RWPE2 (cell line): Measurements from ENCODE around the gene EFCAB14.
"Not testable (repeated sequence)": the region's sequence is repeated elsewhere in the genome, so short reads cannot be mapped to it uniquely, and the experiment has no call there.

Experiments
- ATAC-seq: fragments of 200-7000 bp; cut with Tn5 transposase; 3 replicates; pipeline ENCODE4 v1.9.1; 2021; ENCODE audit warnings: low read depth
- DNase-seq: peaks from one replicate; pipeline ENCODE4 v3.0.0-alpha.2; 2020; ENCODE audit warnings: low spot score
- H3K27ac ChIP-seq: fragments of 450-650 bp; 2 replicates; pipeline ENCODE4 v1.5.1; 2017; ENCODE audit warnings: mild to moderate bottlenecking; ENCODE audit not compliant: poor library complexity, severe bottlenecking
- H3K27me3 ChIP-seq: fragments of 250-450 bp; sonication (Bioruptor Pico); 2 replicates; pipeline ENCODE4 v1.5.1; 2021; ENCODE audit warnings: mild to moderate bottlenecking, moderate library complexity; ENCODE audit not compliant: insufficient read depth, poor library complexity, severe bottlenecking
- H3K36me3 ChIP-seq: fragments of 250-450 bp; sonication (Bioruptor Pico); 2 replicates; pipeline ENCODE4 v1.5.1; 2020; ENCODE audit warnings: low read depth, mild to moderate bottlenecking, moderate library complexity
- H3K4me1 ChIP-seq: fragments of 250-450 bp; sonication (Bioruptor Pico); 2 replicates; pipeline ENCODE4 v1.5.1; 2021; ENCODE audit warnings: mild to moderate bottlenecking, moderate library complexity; ENCODE audit not compliant: insufficient read depth, poor library complexity, severe bottlenecking
- H3K4me3 ChIP-seq: fragments of 250-450 bp; sonication (Bioruptor Pico); 2 replicates; pipeline ENCODE4 v1.5.1; 2021; ENCODE audit warnings: mild to moderate bottlenecking, moderate library complexity; ENCODE audit not compliant: severe bottlenecking
- H3K9me3 ChIP-seq: fragments of 250-450 bp; sonication (Bioruptor Pico); 2 replicates; pipeline ENCODE4 v1.5.1; 2021; ENCODE audit warnings: mild to moderate bottlenecking, moderate library complexity; ENCODE audit not compliant: severe bottlenecking
- CTCF ChIP-seq: fragments of 450-650 bp; IDR thresholded peaks from one replicate; pipeline ENCODE4 v1.5.1; 2017; ENCODE audit warnings: mild to moderate bottlenecking, moderate library complexity; ENCODE audit not compliant: poor library complexity, severe bottlenecking

Gene EFCAB14

GRCh38 chr1:46667782-46668760 is 50.8 kb downstream of the EFCAB14 start, which contains the start of gene ATPAF1:
ATPAF1 (minus strand) TSS chr1:46668364; CDS start chr1:46668322, 42 bp downstream.
- no peaks in the 10 kb centered on the region for H3K27me3 ChIP-seq
- ATAC-seq: peak; percentile 80
- peak within 1 kb of the TSS; percentile 19 for H3K27ac ChIP-seq

GRCh38 chr1:46665983-46666382 is 52.9 kb downstream of the EFCAB14 start:
- no peak for ATAC-seq
- no peaks in the 10 kb centered on the region for H3K9me3 ChIP-seq
- TF ChIP-seq CTCF: no peak

More at GRCh38 chr1:46667782-46668760, 50.8 kb downstream of the EFCAB14 start, which contains the start of gene ATPAF1:
- peak; percentile 56 for DNase-seq
- peaks cover 5% of the 10 kb centered on the region for H3K4me1 ChIP-seq
- H3K9me3 ChIP-seq: no peaks in the 10 kb centered on the region
- TF ChIP-seq CTCF: peak; percentile 25
- H3K36me3 ChIP-seq: peaks cover 23% of the 10 kb centered on the region
- peak within 1 kb of the TSS; percentile 96 for H3K4me3 ChIP-seq

GRCh38 chr1:46662919-46663318 is 56.0 kb downstream of the EFCAB14 start:
- not testable (repeated sequence) for H3K4me3 ChIP-seq, H3K9me3 ChIP-seq, DNase-seq, ATAC-seq, H3K27ac ChIP-seq, H3K27me3 ChIP-seq, H3K4me1 ChIP-seq
- peaks cover 50% of the 10 kb centered on the region for H3K36me3 ChIP-seq

More at GRCh38 chr1:46665983-46666382, 52.9 kb downstream of the EFCAB14 start:
- peaks cover 35% of the 10 kb centered on the region for H3K36me3 ChIP-seq
- peaks cover 5% of the 10 kb centered on the region for H3K4me1 ChIP-seq
- no peak overlapping the region for H3K4me3 ChIP-seq
- DNase-seq: no peak
- no peaks in the 10 kb centered on the region for H3K27me3 ChIP-seq
- H3K27ac ChIP-seq: no peak overlapping the region

GRCh38 chr1:46660116-46660515 is 58.8 kb downstream of the EFCAB14 start:
- not testable (repeated sequence) for ATAC-seq, H3K27me3 ChIP-seq, H3K9me3 ChIP-seq, H3K4me1 ChIP-seq, H3K4me3 ChIP-seq, DNase-seq, H3K27ac ChIP-seq
- H3K36me3 ChIP-seq: peaks cover 70% of the 10 kb centered on the region

- no peak for ATAC-seq
These were observed 59.5 kb downstream of the EFCAB14 start for GRCh38 chr1:46659307-46659870.

More at GRCh38 chr1:46659307-46659870, 59.5 kb downstream of the EFCAB14 start:
- no peak for DNase-seq
- no peak for TF ChIP-seq CTCF
- no peak overlapping the region for H3K27ac ChIP-seq
- H3K4me3 ChIP-seq: no peak overlapping the region
- H3K9me3 ChIP-seq: no peaks in the 10 kb centered on the region
- no peaks in the 10 kb centered on the region for H3K27me3 ChIP-seq
- no peaks in the 10 kb centered on the region for H3K4me1 ChIP-seq
- H3K36me3 ChIP-seq: peaks cover 69% of the 10 kb centered on the region
